PC-3 (cell line): ENCODE measurements around the gene LMBR1L. TPM values are rescaled to one million over a fixed set of nuclear protein-coding genes. Genes with fewer than 3 reads are reported as not detected.

Experiments used
- ATAC-seq: fragments of 200-7000 bp; cut with Tn5 transposase; 2 replicates; pipeline ENCODE4 v1.9.1; 2020; ENCODE audit warnings: mild to moderate bottlenecking, moderate library complexity
- BruUV-seq: library from RNA; stranded (reverse); fragments of 400-500 nt; replicated peaks from 2 replicates; lab custom pipeline; 2021; lab: Mats Ljungman, UMichigan
- CTCF ChIA-PET: fragments of 300-600 bp; sonication (Branson Sonifier 250); formaldehyde crosslinking; loops from one replicate; lab custom pipeline; 2022; ENCODE audit warnings: antibody characterized with exemption; lab: Charles Lee
- POLR2A ChIA-PET: fragments of 300-600 bp; sonication (Branson Sonifier 250); formaldehyde crosslinking; loops from one replicate; lab custom pipeline; 2022; ENCODE audit warnings: antibody characterized with exemption; ENCODE audit not compliant: unreplicated experiment; lab: Charles Lee
- DNase-seq: peaks from one replicate; pipeline ENCODE4 v3.0.0-alpha.2; 2015
- H2AFZ ChIP-seq: fragments of 300-600 bp; sonication (generic); 2 replicates; pipeline ENCODE4 v1.6.0; 2016; ENCODE audit warnings: antibody characterized with exemption, low read length
- H3F3A ChIP-seq: fragments of 300-600 bp; sonication (generic); one replicate; pipeline ENCODE4 v1.6.0; 2017; ENCODE audit warnings: antibody characterized with exemption, low read length, control low read depth, mild to moderate bottlenecking; ENCODE audit not compliant: unreplicated experiment
- H3K27ac ChIP-seq: fragments of 300-600 bp; sonication (generic); 2 replicates; pipeline ENCODE4 v1.5.1; 2016; ENCODE audit warnings: mild to moderate bottlenecking, low read length
- H3K27me3 ChIP-seq: fragments of 300-600 bp; sonication (generic); 2 replicates; pipeline ENCODE4 v1.6.1; 2016; ENCODE audit warnings: low read length, mixed read lengths
- H3K36me3 ChIP-seq: fragments of 300-600 bp; sonication (generic); 2 replicates; pipeline ENCODE4 v1.6.1; 2016; ENCODE audit warnings: low read depth, mixed run types, low read length, mixed read lengths
- H3K4me1 ChIP-seq: fragments of 300-600 bp; sonication (generic); 2 replicates; pipeline ENCODE4 v1.5.1; 2016; ENCODE audit warnings: low read length; ENCODE audit not compliant: insufficient read depth
- H3K4me2 ChIP-seq: fragments of 300-600 bp; sonication (generic); 2 replicates; pipeline ENCODE4 v1.6.0; 2016; ENCODE audit warnings: low read length
- H3K4me3 ChIP-seq: fragments of 300-600 bp; sonication (generic); 2 replicates; pipeline ENCODE4 v1.5.1; 2016; ENCODE audit warnings: mild to moderate bottlenecking, low read length, mixed read lengths
- H3K79me2 ChIP-seq: fragments of 300-600 bp; sonication (generic); 2 replicates; pipeline ENCODE4 v1.6.1; 2017; ENCODE audit warnings: low read length, mixed read lengths
- H3K9ac ChIP-seq: fragments of 300-600 bp; sonication (generic); 2 replicates; pipeline ENCODE4 v1.6.0; 2016; ENCODE audit warnings: mild to moderate bottlenecking, low read length
- H3K9me2 ChIP-seq: fragments of 300-600 bp; sonication (generic); replicated peaks from 2 replicates; pipeline ENCODE4 v1.6.1; 2016; ENCODE audit warnings: mixed run types, low read length, mixed read lengths
- H3K9me3 ChIP-seq: fragments of 300-600 bp; sonication (generic); 2 replicates; pipeline ENCODE4 v1.6.1; 2016; ENCODE audit warnings: low read length, mixed read lengths
- H4K20me1 ChIP-seq: fragments of 300-600 bp; sonication (generic); 2 replicates; pipeline ENCODE4 v1.6.1; 2016; ENCODE audit warnings: low read length, mixed read lengths
- EZH2 ChIP-seq: fragments of 300-600 bp; sonication (generic); IDR thresholded peaks from one replicate; pipeline ENCODE4 v1.6.1; 2017; ENCODE audit warnings: antibody characterized with exemption, mild to moderate bottlenecking, low read length; ENCODE audit not compliant: unreplicated experiment
- EZH2phosphoT487 ChIP-seq: fragments of 300-600 bp; sonication (generic); IDR thresholded peaks from 2 replicates; pipeline ENCODE4 v1.6.1; 2018; ENCODE audit warnings: mild to moderate bottlenecking, antibody characterized with exemption, low read length, borderline replicate concordance
- intact Hi-C: fragments of 100-400 bp; cut with micrococcal nuclease; formaldehyde crosslinking; loops from 2 replicates; pipeline ENCODE4 v1.9.0; 2023
- total RNA-seq: library from RNA; depleted of rRNA; stranded (reverse); fragments of >200 nt; gene quantifications from 2 replicates; pipeline ENCODE4 v1.2.3, GENCODE V29; 2014
- TF ChIP-seq, protein P1 (sequence below): fragments of 300-600 bp; sonication (generic); conservative IDR thresholded peaks from 2 replicates; pipeline ENCODE4 v1.5.1; 2017; ENCODE audit warnings: antibody characterized with exemption, low read depth, mild to moderate bottlenecking, low read length

Gene LMBR1L
- total RNA-seq, 1 experiment from 2014 or later: 17.1 TPM

DNA sequence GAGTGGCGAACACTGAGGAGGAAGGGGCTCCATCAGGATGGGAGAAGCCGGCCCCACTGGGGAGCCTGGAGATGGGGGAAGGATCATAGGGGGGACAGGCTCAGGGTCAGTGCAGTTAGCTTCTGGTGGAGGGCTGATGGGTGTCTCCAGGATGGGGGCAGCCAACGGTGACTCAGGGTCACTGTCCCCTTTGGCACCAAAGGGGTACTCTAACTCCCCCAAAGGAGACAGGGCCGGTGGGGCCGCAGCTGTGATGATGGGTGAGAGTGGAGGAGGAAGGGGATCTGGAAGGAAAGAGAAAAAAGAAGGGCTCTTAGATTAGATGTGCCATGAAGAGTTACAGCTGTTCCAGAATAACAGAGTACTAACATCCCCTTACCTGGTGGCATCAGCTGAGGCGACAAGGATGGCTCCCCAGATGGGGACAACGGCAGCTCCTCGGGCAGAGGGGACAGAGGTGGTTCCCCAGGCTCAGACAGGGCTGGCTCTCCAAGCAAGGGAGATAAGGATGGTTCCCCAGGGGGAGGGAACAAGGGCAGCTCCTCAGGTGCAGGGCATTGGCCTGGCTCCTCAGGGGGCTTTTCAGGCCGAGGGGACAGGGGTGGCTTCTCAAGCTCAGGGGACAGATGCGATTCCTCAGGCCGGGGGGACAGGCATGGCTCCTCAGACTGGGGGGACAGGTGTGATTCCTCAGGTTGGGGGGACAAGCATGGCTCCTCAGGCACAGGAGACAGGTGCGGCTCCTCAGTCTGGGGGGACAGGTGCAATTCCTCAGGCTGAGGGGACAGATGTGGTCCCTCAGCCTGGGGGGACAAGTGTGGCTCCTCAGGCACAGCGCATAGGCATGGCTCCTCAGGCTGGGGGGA is 59.9 kb downstream of the LMBR1L start:
- Histone ChIP-seq H3F3A (no peaks in the 10 kb centered on the region), H3K4me1 (peaks cover 7% of the 10 kb centered on the region), H3K9me3 (no peaks in the 10 kb centered on the region), H3K9ac (no peak overlapping the region), H3K4me2 (no peak overlapping the region), H3K36me3 (peaks cover 81% of the 10 kb centered on the region), H3K4me3 (no peak overlapping the region), H3K9me2 (no peaks in the 10 kb centered on the region), H2AFZ (no peak overlapping the region), H3K27me3 (no peaks in the 10 kb centered on the region), H3K79me2 (peaks cover 27% of the 10 kb centered on the region), H4K20me1 (peaks cover 32% of the 10 kb centered on the region), H3K27ac (no peak overlapping the region)
- intact Hi-C loops: no loop called here
- ChIA-PET CTCF (no interaction called here), POLR2A (no interaction called here)
- BruUV-seq: no TSS peak
- TF ChIP-seq, protein P1, sequence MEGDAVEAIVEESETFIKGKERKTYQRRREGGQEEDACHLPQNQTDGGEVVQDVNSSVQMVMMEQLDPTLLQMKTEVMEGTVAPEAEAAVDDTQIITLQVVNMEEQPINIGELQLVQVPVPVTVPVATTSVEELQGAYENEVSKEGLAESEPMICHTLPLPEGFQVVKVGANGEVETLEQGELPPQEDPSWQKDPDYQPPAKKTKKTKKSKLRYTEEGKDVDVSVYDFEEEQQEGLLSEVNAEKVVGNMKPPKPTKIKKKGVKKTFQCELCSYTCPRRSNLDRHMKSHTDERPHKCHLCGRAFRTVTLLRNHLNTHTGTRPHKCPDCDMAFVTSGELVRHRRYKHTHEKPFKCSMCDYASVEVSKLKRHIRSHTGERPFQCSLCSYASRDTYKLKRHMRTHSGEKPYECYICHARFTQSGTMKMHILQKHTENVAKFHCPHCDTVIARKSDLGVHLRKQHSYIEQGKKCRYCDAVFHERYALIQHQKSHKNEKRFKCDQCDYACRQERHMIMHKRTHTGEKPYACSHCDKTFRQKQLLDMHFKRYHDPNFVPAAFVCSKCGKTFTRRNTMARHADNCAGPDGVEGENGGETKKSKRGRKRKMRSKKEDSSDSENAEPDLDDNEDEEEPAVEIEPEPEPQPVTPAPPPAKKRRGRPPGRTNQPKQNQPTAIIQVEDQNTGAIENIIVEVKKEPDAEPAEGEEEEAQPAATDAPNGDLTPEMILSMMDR: no peak
- no peak for TF ChIP-seq EZH2
- TF ChIP-seq EZH2phosphoT487: no peak
- DNase-seq (no peak), ATAC-seq (no peak)

DNA sequence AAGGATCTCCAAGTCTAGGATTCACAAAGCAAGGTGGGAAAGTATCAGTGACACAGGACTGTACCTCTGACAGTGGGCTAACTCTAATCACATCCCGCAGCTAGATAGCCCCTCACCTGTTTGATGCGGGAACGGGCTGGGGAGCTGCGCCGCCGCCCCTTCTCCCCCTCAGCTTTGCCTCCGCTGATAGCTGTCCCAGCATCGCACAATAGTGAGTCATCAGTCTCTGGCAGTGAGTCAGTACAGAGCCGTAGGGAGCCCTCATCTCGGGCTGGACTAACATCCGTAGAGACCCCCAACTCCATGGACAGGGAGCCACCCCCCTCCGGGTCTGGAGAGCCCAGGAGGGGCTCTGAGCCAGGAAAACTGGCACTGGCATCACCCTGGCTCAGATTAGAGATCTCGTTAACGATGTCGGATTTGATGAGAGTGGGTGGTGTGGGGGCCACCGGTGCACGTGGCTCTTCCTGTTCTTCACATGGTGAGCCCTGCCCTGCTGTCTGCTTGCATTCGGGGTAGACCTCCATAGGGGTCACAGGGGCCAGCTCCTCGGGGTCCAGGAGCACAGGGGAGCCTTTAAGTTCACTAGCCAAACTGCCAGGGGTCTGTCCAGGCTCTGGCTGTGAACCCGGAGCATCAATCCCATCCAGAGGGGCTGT is 61.0 kb downstream of the LMBR1L start:
- Histone ChIP-seq H3K9ac (no peak overlapping the region), H3K4me3 (no peak overlapping the region), H3K4me1 (peaks cover 7% of the 10 kb centered on the region), H3K36me3 (peaks cover 83% of the 10 kb centered on the region), H4K20me1 (peaks cover 21% of the 10 kb centered on the region; the same call in 1 of the 2 replicates), H2AFZ (no peak overlapping the region), H3K27me3 (no peaks in the 10 kb centered on the region), H3K4me2 (no peak overlapping the region), H3K9me3 (no peaks in the 10 kb centered on the region), H3F3A (no peaks in the 10 kb centered on the region), H3K27ac (no peak overlapping the region), H3K9me2 (no peaks in the 10 kb centered on the region), H3K79me2 (peaks cover 16% of the 10 kb centered on the region)
- ChIA-PET CTCF (no interaction called here), POLR2A (no interaction called here)
- TSS peak; percentile 16 for BruUV-seq
- DNase-seq: peak; percentile 51
- ATAC-seq: peak; percentile 78
- intact Hi-C loops: no loop called here
- TF ChIP-seq EZH2: no peak
- TF ChIP-seq, protein P1: no peak
- TF ChIP-seq EZH2phosphoT487: no peak

DNA sequence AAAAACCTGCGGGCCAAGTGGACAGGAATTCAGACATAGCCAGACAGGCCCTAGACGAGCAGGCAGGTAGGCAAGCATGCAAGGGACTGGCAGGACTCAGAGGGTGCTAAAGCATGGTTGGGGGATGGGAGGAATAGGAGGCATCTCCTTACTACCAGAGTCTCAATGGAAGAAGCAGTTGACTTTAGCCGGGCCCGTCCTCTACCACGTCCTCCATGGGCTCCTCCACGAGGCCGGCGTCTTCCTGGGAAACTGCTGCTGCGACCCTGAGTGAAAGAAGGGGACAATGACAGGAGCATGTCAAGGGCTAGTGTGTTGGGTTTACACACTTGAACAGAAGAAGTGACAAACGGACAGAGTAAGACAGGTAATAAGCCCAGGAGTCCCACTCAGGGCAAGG is 61.7 kb downstream of the LMBR1L start:
- peaks cover 85% of the 10 kb centered on the region for H3K36me3 ChIP-seq
- no peak overlapping the region for H2AFZ ChIP-seq
- no peaks in the 10 kb centered on the region for H3K27me3 ChIP-seq
- ChIA-PET POLR2A (interaction anchor here (0.6 kb wide), 1 partner anchor 25 kb away, joined by 8 read pairs; no protein-coding TSS in a partner anchor), CTCF (no interaction called here)
- no peak overlapping the region for H3K4me3 ChIP-seq
- H4K20me1 ChIP-seq: peaks cover 14% of the 10 kb centered on the region; the same call in 1 of the 2 replicates
- no peaks in the 10 kb centered on the region for H3F3A ChIP-seq
- peaks cover 9% of the 10 kb centered on the region for H3K79me2 ChIP-seq
- H3K9me3 ChIP-seq: no peaks in the 10 kb centered on the region
- TF ChIP-seq, protein P1: no peak
- intact Hi-C loops: no loop called here
- H3K4me2 ChIP-seq: no peak overlapping the region
- H3K9me2 ChIP-seq: no peaks in the 10 kb centered on the region
- H3K4me1 ChIP-seq: peaks cover 7% of the 10 kb centered on the region
- no peak for ATAC-seq
- no peak for DNase-seq
- H3K9ac ChIP-seq: no peak overlapping the region
- BruUV-seq: no TSS peak
- no peak overlapping the region for H3K27ac ChIP-seq
